Measurements from ENCODE around the gene SNX32.
A peak's percentile ranks its signal among the peaks of the same experiment; 100 is the strongest.

Gene SNX32

GRCh38 chr11:65851811-65852507 is 18.2 kb downstream of the SNX32 start:
- no peak for DNase-seq
- in situ Hi-C loops (cut with HindIII; ENCODE audit: low pct_ligation_motif_present, low pct_unique_long_range_greater_than_20kb, low sequenced_read_pairs): no loop called here

GRCh38 chr11:65852508-65853245 is 18.9 kb downstream of the SNX32 start:
- no peak for DNase-seq
- in situ Hi-C loops (cut with HindIII; ENCODE audit: low pct_ligation_motif_present, low pct_unique_long_range_greater_than_20kb, low sequenced_read_pairs): no loop called here

GRCh38 chr11:65853246-65853979 is 19.6 kb downstream of the SNX32 start:
- DNase-seq: no peak
- in situ Hi-C loops (cut with HindIII; ENCODE audit: low pct_ligation_motif_present, low pct_unique_long_range_greater_than_20kb, low sequenced_read_pairs): no loop called here

GRCh38 chr11:65854161-65854592 is 20.4 kb downstream of the SNX32 start:
- in situ Hi-C loops (cut with HindIII; ENCODE audit: low pct_ligation_motif_present, low pct_unique_long_range_greater_than_20kb, low sequenced_read_pairs): no loop called here
- no peak for DNase-seq

DNA sequence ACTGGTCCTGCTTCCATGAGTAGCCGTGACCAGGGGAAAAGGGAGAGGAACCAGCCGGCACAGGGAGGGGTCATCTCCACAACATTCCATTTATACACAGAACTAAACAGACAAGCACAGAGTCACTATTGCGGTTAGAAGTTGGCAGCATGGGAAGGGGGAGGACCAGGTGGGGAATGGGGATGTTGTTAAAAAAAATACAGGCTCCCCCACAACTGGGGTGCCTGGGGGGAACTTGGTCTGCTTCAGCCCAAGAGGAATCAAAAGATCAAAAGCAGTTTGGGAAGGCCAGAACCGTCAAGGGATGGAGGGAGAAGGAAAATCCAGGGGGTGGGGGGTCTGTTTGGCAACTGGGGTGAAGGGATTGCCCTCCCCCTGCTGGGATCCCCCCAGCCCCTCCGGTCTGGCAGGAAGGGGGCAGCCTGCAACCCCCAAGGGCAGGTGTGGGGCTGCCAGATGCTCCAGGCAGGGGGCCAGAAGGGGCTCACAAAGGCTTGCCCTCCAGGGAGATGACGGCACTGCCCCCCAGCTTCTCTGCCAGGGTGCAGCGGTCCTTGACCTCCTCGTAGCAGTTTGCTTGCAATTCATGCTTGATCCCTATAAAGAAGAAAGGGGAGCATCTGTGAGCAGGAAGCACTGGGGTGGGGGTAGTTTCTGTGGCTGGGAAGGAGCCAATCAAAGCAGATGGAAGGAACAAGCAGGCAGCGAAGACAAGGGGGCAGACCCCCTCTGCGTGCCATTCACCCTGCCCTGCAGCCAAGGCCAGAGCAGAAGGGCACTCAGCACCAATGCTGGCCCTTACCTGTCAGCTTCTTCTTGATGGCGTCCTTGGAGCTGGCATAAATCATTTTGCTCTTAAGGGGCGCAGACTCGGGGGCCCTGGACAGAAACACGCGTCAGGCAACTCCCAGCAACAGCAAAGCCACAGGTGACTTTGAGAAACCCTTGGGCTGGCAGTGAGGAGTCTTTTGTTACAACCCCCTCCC is 21.4 kb downstream of the SNX32 start:
- in situ Hi-C loops (cut with HindIII; ENCODE audit: low pct_ligation_motif_present, low pct_unique_long_range_greater_than_20kb, low sequenced_read_pairs): no loop called here
- DNase-seq: no peak

DNA sequence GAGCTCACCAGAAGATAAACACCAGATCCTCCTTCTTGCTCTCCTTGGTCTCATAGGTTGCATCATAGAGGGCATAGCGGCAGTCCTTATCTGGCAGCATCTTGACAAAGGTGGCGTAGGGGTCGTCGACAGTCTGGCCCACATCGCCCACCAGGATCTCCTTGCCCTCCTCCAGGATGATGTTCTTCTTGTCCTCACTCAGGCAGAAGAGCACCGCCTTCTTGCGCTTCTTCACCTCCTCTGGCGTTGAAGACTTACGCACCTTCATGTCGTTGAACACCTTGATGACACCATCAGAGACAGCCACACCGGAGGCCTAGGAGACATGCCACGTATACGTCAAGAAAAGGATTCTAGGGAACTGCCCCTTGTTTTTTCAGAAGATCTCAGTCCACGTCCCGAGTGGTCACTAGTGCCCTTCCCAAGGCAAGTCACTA is 22.2 kb downstream of the SNX32 start:
- no peak for DNase-seq
- in situ Hi-C loops (cut with HindIII; ENCODE audit: low pct_ligation_motif_present, low pct_unique_long_range_greater_than_20kb, low sequenced_read_pairs): no loop called here

- in situ Hi-C loops (cut with HindIII; ENCODE audit: low pct_ligation_motif_present, low pct_unique_long_range_greater_than_20kb, low sequenced_read_pairs): no loop called here
- DNase-seq: peak; percentile 64
Measured at GRCh38 chr11:65856689-65857499, 23.1 kb downstream of the SNX32 start.

GRCh38 chr11:65857500-65857852 is 23.7 kb downstream of the SNX32 start:
- in situ Hi-C loops (cut with HindIII; ENCODE audit: low pct_ligation_motif_present, low pct_unique_long_range_greater_than_20kb, low sequenced_read_pairs): no loop called here
- no peak for DNase-seq

DNA sequence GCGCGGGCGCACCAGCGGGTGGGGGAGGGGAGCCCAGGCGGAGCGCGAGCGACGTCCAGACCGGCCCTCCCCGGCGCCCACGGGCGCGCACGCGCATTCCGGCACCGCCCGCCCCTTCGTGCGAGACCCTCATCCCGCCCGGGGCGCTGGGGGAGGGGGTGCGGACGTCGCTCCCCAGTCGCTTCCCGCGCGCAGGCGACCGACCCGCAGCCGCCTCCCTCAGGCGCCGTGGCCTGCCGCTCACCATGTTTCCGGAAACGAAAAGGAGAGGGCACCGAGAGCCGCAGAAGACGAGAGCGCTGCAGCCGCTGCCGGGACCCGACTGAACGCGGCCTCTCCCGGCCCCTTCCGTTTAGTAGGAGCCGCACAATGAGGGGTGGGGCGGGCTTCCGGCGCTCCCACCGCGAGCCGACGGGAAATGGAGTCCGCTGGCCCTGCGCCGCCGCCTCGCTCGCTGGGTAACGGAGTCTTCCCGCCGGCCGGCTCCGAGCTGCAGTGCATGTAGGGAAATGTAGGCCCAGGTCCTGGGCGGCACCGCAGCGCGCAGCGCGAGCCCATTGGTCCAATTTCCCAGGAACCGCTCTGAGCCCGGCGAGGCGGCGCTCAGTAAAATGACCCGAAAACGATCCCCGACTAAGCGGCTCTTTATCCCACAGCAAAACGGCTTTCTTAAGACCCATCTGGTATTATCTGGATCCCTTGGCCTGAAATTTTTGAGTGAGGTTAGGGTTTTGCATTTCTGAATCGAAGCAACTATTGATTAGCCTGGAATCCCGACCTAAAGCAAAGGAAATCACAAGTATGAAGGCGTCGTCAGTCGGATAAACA is 24.3 kb downstream of the SNX32 start, which contains the start of gene CFL1:
TSS of gene CFL1 (minus strand) at position 328 of the 828 bp plus-strand sequence. CDS start at position 247, 81 bp downstream.
- in situ Hi-C loops (cut with HindIII; ENCODE audit: low pct_ligation_motif_present, low pct_unique_long_range_greater_than_20kb, low sequenced_read_pairs): no loop called here
- DNase-seq: peak; percentile 94

- peak; percentile 30 for DNase-seq
Measured at GRCh38 chr11:65858681-65859087, 24.9 kb downstream of the SNX32 start.

DNA sequence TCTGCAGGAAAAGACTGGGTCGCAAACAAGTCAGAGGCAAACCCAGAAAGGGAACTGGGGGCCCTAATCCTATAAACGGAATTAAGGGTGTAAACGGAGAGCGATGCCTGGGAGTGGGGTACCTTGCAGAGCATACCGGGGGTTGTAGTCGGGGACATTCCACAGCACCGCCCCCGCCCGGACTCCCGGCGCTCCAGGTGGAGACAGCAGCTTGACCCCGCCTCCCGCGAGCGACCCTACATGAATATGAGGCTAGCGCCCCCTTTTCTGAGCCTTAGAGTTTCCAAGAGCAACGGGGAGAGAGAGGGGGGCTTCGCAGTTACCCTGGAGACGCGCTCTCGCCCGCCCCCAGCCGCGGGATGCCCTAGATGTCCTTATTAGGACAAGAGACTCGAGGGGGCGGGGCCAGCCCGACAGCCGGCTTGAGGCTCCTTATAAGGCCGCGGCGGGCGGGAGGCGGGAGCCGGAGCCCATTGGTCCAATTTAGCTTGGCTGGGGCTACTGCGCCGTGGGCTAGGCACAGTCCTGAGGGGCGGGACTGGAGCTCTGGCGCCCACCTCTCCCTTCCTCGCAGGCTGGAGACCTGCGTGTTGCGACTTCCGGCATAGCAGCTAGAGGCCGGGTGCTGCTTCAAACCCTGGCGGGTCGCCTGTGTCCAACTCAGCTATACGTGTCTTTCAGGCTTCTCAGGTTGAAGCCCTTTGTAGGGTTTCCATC is 25.5 kb downstream of the SNX32 start:
- in situ Hi-C loops (cut with HindIII; ENCODE audit: low pct_ligation_motif_present, low pct_unique_long_range_greater_than_20kb, low sequenced_read_pairs): no loop called here
- peak; percentile 97 for DNase-seq

More at GRCh38 chr11:65858681-65859087, 24.9 kb downstream of the SNX32 start:
- in situ Hi-C loops (cut with HindIII; ENCODE audit: low pct_ligation_motif_present, low pct_unique_long_range_greater_than_20kb, low sequenced_read_pairs): no loop called here

DNA sequence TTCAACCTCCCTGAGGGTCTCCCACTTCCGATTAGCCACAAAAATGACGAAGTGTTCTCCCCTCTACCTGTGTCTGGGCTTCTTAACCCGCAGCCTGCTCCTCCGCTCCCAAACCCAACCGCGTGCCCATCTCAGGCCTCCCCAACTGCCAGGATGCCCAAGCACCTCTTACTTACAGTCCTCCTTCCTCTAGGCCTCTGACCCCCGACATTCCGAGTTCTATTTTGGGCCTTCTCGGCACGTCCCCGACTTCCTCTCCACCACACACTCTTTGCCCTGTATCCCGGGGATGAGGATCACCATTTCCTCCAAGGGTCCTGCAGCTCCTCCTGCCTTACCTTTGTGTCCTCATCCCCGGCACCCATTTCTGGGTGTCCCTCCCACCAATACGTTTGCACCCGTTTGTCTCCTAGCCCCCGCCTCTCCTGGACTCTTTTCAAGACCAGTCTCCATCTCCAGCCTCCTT is 26.1 kb downstream of the SNX32 start:
- DNase-seq: no peak
- in situ Hi-C loops (cut with HindIII; ENCODE audit: low pct_ligation_motif_present, low pct_unique_long_range_greater_than_20kb, low sequenced_read_pairs): no loop called here

DNA sequence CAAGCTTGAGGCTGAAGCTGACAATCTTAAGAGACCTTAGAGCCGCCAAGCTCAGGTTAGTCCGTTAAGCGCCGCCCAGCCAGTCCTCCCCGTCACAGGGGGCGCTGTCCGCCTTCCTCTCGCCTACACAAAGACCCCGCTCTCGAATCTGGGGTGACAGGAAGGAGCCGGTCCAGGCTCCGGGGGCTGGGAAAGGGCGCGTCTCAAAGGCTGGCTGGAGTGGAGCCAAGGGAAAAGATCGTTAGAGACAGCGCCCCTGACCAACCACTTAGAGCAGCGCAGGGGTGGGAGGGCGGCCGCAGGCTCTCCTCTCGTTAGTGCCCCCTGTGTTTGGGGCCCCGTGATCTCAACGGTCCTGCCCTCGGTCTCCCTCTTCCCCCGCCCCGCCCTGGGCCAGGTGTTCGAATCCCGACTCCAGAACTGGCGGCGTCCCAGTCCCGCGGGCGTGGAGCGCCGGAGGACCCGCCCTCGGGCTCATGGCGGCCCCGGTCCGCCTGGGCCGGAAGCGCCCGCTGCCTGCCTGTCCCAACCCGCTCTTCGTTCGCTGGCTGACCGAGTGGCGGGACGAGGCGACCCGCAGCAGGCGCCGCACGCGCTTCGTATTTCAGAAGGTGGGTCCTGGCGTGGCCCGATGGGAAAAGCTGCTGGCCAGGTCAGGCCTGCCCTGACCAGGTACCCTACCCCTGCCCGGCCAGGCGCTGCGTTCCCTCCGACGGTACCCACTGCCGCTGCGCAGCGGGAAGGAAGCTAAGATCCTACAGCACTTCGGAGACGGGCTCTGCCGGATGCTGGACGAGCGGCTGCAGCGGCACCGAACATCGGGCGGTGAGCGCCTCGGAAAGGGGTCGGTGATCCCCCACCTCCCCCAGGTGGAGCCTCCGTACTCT is 26.8 kb downstream of the SNX32 start, which contains the start of gene MUS81:
TSS of gene MUS81 (plus strand) at position 156 of the 887 bp plus-strand sequence. CDS start at position 477, 321 bp downstream.
- in situ Hi-C loops (cut with HindIII; ENCODE audit: low pct_ligation_motif_present, low pct_unique_long_range_greater_than_20kb, low sequenced_read_pairs): no loop called here
- peak; percentile 97 for DNase-seq

DNA sequence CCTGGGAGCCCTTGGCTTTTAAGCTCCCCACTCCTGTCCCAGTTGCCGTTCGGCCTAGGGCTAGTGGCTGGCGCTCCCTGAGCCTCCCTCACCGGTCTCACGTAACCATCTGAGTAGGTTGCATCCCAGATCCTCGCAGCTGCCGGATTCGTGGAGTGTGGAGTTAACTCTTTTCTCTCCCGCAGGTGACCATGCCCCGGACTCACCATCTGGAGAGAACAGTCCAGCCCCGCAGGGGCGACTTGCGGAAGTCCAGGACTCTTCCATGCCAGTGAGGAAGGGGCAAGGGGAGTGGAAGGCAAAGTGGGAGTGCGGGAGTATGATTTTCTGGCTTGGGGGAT is 27.4 kb downstream of the SNX32 start:
- in situ Hi-C loops (cut with HindIII; ENCODE audit: low pct_ligation_motif_present, low pct_unique_long_range_greater_than_20kb, low sequenced_read_pairs): no loop called here
- no peak for DNase-seq

- DNase-seq: no peak
- in situ Hi-C loops (cut with HindIII; ENCODE audit: low pct_ligation_motif_present, low pct_unique_long_range_greater_than_20kb, low sequenced_read_pairs): no loop called here
Measured at GRCh38 chr11:65861533-65862183, 27.9 kb downstream of the SNX32 start.
